A673 (cell line): ENCODE measurements around the gene LMTK3. TPM values are rescaled to one million over a fixed set of nuclear protein-coding genes. Genes with fewer than 3 reads are reported as not detected.

Experiments used
- BruUV-seq: library from RNA; stranded (reverse); fragments of 400-500 nt; replicated peaks from 2 replicates; lab custom pipeline; 2021; lab: Mats Ljungman, UMichigan
- CTCF ChIA-PET: fragments of 300-600 bp; sonication (Branson Sonifier 250); formaldehyde crosslinking; loops from one replicate; lab custom pipeline; 2022; ENCODE audit warnings: antibody characterized with exemption; lab: Charles Lee
- POLR2A ChIA-PET: fragments of 300-600 bp; sonication (Branson Sonifier 250); formaldehyde crosslinking; loops from one replicate; lab custom pipeline; 2022; ENCODE audit warnings: antibody characterized with exemption; ENCODE audit not compliant: low non-redundant PET; lab: Charles Lee
- DNase-seq: peaks from one replicate; pipeline ENCODE4 v3.0.0-alpha.2; 2015; ENCODE audit warnings: low spot score
- H3K27ac ChIP-seq: fragments of 200-600 bp; sonication (generic); 2 replicates; pipeline ENCODE4 v1.5.1; 2016; ENCODE audit warnings: mixed run types, low read depth, mild to moderate bottlenecking, mixed read lengths, antibody characterized with exemption, low read length; ENCODE audit not compliant: poor library complexity, severe bottlenecking
- H3K27me3 ChIP-seq: fragments of 200-600 bp; sonication (generic); replicated peaks from 2 replicates; pipeline ENCODE4 v1.6.1; 2017; ENCODE audit warnings: mixed run types, low read depth, mild to moderate bottlenecking, mixed read lengths, antibody characterized with exemption, low read length; ENCODE audit not compliant: insufficient read depth, poor library complexity
- H3K36me3 ChIP-seq: fragments of 200-600 bp; sonication (generic); 2 replicates; pipeline ENCODE4 v1.6.1; 2016; ENCODE audit warnings: mixed run types, mild to moderate bottlenecking, mixed read lengths, antibody characterized with exemption, low read length; ENCODE audit not compliant: insufficient read depth, poor library complexity, severe bottlenecking
- H3K4me1 ChIP-seq: fragments of 200-600 bp; sonication (generic); 2 replicates; pipeline ENCODE4 v1.6.1; 2017; ENCODE audit warnings: mixed run types, mild to moderate bottlenecking, mixed read lengths, antibody characterized with exemption, low read length; ENCODE audit not compliant: insufficient read depth, poor library complexity, severe bottlenecking
- H3K4me3 ChIP-seq: fragments of 200-600 bp; sonication (generic); 2 replicates; pipeline ENCODE4 v1.5.1; 2016; ENCODE audit warnings: low read depth, mixed run types, mild to moderate bottlenecking, mixed read lengths, low read length; ENCODE audit not compliant: poor library complexity, severe bottlenecking
- H3K9me3 ChIP-seq: fragments of 200-600 bp; sonication (generic); 2 replicates; pipeline ENCODE4 v1.6.1; 2016; ENCODE audit warnings: mixed run types, low read depth, mild to moderate bottlenecking, mixed read lengths, antibody characterized with exemption, low read length; ENCODE audit not compliant: poor library complexity, severe bottlenecking
- CTCF ChIP-seq: fragments of 300-800, 200-600 bp; sonication (generic); conservative IDR thresholded peaks from 2 replicates; pipeline ENCODE4 v1.5.1; 2017; ENCODE audit warnings: low read depth, mild to moderate bottlenecking, antibody characterized with exemption, low read length, moderate library complexity, mixed read lengths
- EZH2 ChIP-seq: fragments of 200-600 bp; sonication (generic); IDR thresholded peaks from 2 replicates; pipeline ENCODE4 v1.6.1; 2017; ENCODE audit warnings: borderline replicate concordance, low read depth, mild to moderate bottlenecking, mixed read lengths, antibody characterized with exemption, low read length; ENCODE audit not compliant: poor library complexity, severe bottlenecking
- intact Hi-C: fragments of 100-400 bp; cut with micrococcal nuclease; formaldehyde crosslinking; loops from one replicate; pipeline ENCODE4 v1.10.0; 2022; ENCODE audit not compliant: unreplicated experiment
- total RNA-seq: library from RNA; stranded (reverse); gene quantifications from 2 replicates; pipeline ENCODE4 v1.2.3, GENCODE V29; 2021

LMTK3 gene
- total RNA-seq, 1 experiment from 2014 or later = 0.52 TPM

DNA sequence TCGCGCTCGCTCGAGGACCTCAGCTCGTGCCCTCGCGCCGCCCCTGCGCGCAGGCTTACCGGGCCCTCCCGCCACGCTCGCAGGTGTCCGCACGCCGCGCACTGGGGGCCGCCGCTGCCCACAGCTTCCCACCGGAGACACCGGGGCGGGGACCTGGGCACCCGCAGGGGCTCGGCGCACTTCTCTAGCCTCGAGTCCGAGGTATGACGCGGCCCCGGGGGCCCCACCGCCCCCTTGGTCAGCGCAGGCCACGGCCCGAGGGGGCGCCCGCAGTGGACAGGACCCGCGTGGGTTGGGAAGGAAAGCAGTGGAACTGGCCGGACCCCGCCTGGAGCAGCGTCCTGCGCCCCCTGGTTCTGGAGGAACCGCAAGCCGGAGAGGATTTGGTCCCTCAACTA, 67.9 kb downstream of the LMTK3 start:
- H3K4me3 ChIP-seq = peak overlapping the region; percentile 94
- peaks cover 21% of the 10 kb centered on the region for H3K36me3 ChIP-seq
- ChIA-PET CTCF (interaction anchor here (0.6 kb wide), 1 partner anchor 560 kb away, joined by 3 read pairs; no protein-coding TSS in a partner anchor), POLR2A (no interaction called here)
- peaks cover 13% of the 10 kb centered on the region for H3K4me1 ChIP-seq
- no peak for TF ChIP-seq EZH2
- TF ChIP-seq CTCF = no peak
- no peaks in the 10 kb centered on the region for H3K27me3 ChIP-seq
- H3K9me3 ChIP-seq = no peaks in the 10 kb centered on the region
- BruUV-seq = no TSS peak
- peak overlapping the region; percentile 89 for H3K27ac ChIP-seq
- DNase-seq = no peak
- intact Hi-C loops = no loop called here

DNA sequence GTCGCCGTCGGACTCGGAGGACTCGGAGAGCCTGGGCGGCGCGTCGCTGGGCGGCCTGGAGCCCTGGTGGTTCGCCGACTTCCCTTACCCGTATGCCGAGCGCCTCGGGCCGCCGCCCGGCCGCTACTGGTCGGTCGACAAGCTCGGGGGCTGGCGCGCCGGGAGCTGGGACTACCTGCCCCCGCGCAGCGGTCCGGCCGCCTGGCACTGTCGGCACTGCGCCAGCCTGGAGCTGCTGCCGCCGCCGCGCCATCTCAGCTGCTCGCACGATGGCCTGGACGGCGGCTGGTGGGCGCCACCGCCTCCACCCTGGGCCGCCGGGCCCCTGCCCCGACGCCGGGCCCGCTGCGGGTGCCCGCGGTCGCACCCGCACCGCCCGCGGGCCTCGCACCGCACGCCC, 68.4 kb downstream of the LMTK3 start:
- no TSS peak for BruUV-seq
- H3K9me3 ChIP-seq = no peaks in the 10 kb centered on the region

GRCh38 chr19:48442116-48443035, 69.3 kb downstream of the LMTK3 start:
- no peaks in the 10 kb centered on the region for H3K27me3 ChIP-seq
- ChIA-PET POLR2A (no interaction called here), CTCF (no interaction called here)
- BruUV-seq = no TSS peak
- peaks cover 18% of the 10 kb centered on the region for H3K4me1 ChIP-seq
- intact Hi-C loops = no loop called here
- no peak overlapping the region for H3K27ac ChIP-seq
- no peak for DNase-seq
- H3K36me3 ChIP-seq = peaks cover 7% of the 10 kb centered on the region
- no peaks in the 10 kb centered on the region for H3K9me3 ChIP-seq
- TF ChIP-seq EZH2 (no peak), CTCF (no peak)
- H3K4me3 ChIP-seq = no peak overlapping the region

More for the DNA sequence above, 68.4 kb downstream of the LMTK3 start:
- Histone ChIP-seq H3K4me3 (peak overlapping the region; percentile 94), H3K36me3 (peaks cover 16% of the 10 kb centered on the region), H3K27me3 (no peaks in the 10 kb centered on the region), H3K27ac (no peak overlapping the region), H3K4me1 (peaks cover 13% of the 10 kb centered on the region)
- intact Hi-C loops = no loop called here
- DNase-seq = peak; percentile 41
- CTCF ChIA-PET = interaction anchor here (0.6 kb wide), 1 partner anchor 561 kb away, joined by 3 read pairs; no protein-coding TSS in a partner anchor
- TF ChIP-seq EZH2 (no peak), CTCF (no peak)
- POLR2A ChIA-PET = no interaction called here
